ENCODE data around the gene DYRK1A.

DNA sequence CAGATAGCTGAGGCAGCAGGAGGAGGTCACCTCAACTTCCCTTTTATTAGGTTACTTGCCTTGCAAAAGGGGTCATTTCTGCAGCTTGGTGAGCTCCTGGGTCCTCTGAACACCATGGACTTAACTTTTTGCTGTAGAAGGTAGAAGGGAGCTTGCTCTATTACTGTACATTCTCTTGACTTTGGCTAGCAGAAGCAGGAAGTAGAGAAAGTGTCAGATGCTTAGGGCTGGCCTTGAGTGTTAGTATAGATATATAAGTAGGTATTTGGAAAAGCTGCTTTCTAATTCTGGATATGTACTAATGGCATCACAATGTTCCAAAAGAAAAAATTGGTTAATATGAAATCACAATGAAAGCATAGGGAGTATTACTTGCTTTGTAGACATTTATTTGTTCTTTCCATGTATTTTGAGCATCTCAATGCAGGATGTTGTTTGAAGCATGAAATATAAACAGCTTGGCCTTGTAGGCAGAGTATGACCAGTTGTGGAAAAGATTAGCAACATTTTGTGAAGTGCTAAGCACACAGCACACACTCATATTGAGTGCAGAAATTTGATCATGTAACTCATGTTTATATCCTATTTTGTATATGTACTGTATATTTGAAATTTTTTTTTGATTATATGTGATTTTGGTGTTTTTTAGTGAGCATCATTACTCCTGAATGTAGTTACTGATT lies 108.8 kb downstream of the DYRK1A start:
- TF ChIP-seq, protein P1, sequence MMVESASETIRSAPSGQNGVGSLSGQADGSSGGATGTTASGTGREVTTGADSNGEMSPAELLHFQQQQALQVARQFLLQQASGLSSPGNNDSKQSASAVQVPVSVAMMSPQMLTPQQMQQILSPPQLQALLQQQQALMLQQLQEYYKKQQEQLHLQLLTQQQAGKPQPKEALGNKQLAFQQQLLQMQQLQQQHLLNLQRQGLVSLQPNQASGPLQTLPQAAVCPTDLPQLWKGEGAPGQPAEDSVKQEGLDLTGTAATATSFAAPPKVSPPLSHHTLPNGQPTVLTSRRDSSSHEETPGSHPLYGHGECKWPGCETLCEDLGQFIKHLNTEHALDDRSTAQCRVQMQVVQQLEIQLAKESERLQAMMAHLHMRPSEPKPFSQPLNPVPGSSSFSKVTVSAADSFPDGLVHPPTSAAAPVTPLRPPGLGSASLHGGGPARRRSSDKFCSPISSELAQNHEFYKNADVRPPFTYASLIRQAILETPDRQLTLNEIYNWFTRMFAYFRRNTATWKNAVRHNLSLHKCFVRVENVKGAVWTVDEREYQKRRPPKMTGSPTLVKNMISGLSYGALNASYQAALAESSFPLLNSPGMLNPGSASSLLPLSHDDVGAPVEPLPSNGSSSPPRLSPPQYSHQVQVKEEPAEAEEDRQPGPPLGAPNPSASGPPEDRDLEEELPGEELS (CRISPR knock-in tag; IDR thresholded peaks at IDR 0.05): no peak
- no peak for TF ChIP-seq ZNF629 (CRISPR knock-in tag; conservative IDR thresholded peaks at IDR 0.05)
